ENCODE measurements around the gene WNT7A. TPM values are rescaled to one million over a fixed set of nuclear protein-coding genes. Genes with fewer than 3 reads are reported as not detected.

WNT7A gene
- total RNA-seq, 2 donors from 2014 or later, result under 0.01 TPM

DNA sequence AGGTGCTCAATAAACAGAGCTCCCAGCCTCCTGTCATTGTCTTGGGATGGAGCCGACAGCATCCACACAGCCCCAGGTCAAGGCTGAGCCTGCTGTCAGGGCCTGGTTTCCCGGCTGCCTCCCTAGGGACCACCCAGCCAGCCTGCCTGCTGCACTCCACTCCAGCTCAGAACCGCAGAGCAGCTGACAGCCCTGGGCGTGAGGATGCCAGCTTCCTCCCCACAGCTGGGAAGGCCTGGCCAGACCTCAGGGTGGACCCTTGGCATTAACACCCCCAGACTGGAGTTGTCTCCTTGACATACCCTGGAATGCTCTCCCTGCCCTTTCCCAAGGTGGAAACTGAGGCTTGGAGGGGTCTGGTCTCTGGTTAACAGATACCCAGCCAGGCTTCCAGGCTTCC is 112.0 kb downstream of the WNT7A start:
- H3K9me3 ChIP-seq, result no peaks in the 10 kb centered on the region
- H3K4me3 ChIP-seq, result no peak overlapping the region
- intact Hi-C loops (cut with DNase I), result no loop called here
- 78 to 82% methylated on average over 2 to 4 of the region's 4 CpGs for WGBS, 2 donors
- TF ChIP-seq POLR2A (IDR thresholded peaks at IDR 0.05), result no peak
- TF ChIP-seq, protein P1, sequence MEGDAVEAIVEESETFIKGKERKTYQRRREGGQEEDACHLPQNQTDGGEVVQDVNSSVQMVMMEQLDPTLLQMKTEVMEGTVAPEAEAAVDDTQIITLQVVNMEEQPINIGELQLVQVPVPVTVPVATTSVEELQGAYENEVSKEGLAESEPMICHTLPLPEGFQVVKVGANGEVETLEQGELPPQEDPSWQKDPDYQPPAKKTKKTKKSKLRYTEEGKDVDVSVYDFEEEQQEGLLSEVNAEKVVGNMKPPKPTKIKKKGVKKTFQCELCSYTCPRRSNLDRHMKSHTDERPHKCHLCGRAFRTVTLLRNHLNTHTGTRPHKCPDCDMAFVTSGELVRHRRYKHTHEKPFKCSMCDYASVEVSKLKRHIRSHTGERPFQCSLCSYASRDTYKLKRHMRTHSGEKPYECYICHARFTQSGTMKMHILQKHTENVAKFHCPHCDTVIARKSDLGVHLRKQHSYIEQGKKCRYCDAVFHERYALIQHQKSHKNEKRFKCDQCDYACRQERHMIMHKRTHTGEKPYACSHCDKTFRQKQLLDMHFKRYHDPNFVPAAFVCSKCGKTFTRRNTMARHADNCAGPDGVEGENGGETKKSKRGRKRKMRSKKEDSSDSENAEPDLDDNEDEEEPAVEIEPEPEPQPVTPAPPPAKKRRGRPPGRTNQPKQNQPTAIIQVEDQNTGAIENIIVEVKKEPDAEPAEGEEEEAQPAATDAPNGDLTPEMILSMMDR (IDR thresholded peaks at IDR 0.05), result no peak
- no peaks in the 10 kb centered on the region for H3K27me3 ChIP-seq
- H3K27ac ChIP-seq, result no peak overlapping the region
- no peak for DNase-seq
- peaks cover 3% of the 10 kb centered on the region for H3K4me1 ChIP-seq
- no peaks in the 10 kb centered on the region for H3K36me3 ChIP-seq (replicated peaks in 1 of 2; ENCODE audit: insufficient read depth in 1 of 2, low read depth in 2 of 2)
- no peak for ATAC-seq

DNA sequence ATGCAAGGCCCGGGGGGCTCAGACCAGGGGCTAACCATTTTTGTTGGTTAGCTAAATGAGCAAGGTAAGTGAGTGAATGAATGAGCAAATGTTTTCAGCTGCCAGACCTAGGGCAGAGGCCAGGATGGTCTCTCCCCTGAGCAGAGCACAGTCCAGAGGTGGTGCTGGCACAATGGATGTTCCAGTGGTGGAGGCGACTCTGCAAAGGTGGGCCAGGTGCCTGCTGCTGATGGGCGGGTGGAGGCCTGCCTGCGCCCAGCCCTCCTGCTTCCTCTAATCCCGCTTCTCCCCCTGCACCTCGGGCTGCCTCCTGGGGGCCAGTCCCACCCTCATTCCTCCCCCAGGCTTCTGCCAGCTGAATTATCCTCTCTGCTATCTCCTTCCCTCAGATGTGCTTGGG is 112.8 kb downstream of the WNT7A start:
- 69 to 79% methylated on average over 5 to 6 of the region's 6 CpGs for WGBS, 2 donors
- no peaks in the 10 kb centered on the region for H3K9me3 ChIP-seq
- TF ChIP-seq, protein P1 (IDR thresholded peaks at IDR 0.05), result no peak
- no peak for TF ChIP-seq POLR2A (IDR thresholded peaks at IDR 0.05)
- H3K27ac ChIP-seq, result no peak overlapping the region
- intact Hi-C loops (cut with DNase I), result no loop called here
- peaks cover 3% of the 10 kb centered on the region for H3K4me1 ChIP-seq
- H3K36me3 ChIP-seq (replicated peaks in 1 of 2; ENCODE audit: insufficient read depth in 1 of 2, low read depth in 2 of 2), result no peaks in the 10 kb centered on the region
- DNase-seq (no peak), ATAC-seq (no peak)
- no peak overlapping the region for H3K4me3 ChIP-seq
- no peaks in the 10 kb centered on the region for H3K27me3 ChIP-seq

Other genes starting within 250 kb of the WNT7A start
- 1 to 10 TPM; 1.3 to 7.0 TPM for gene CHCHD4, start 244.8 kb upstream of the WNT7A start, total RNA-seq
- 10 to 100 TPM; 21.8 to 38.4 TPM for gene TMEM43, start 245.0 kb upstream of the WNT7A start, total RNA-seq